Breast epithelium (tissue), 3 donors: ENCODE results near the gene PTPN21.

Experiments used
- POLR2A ChIP-seq: fragments of 450-650 bp; IDR thresholded peaks from one replicate; pipeline ENCODE4 v1.6.1; 2016; ENCODE audit warnings: antibody characterized with exemption, mild to moderate bottlenecking, moderate library complexity
- POLR2AphosphoS5 ChIP-seq, 3 donors: sonication (generic); formaldehyde crosslinking; IDR thresholded peaks; one replicate each; pipeline ENCODE4 v1.6.1; 2017; ENCODE audit warnings: antibody characterized with exemption in 3 of 3
- TF ChIP-seq, protein P1 (sequence below), 3 donors: fragments of 450-650 bp; IDR thresholded peaks; one replicate each; pipeline ENCODE4 v1.5.1; 2016 to 2017; ENCODE audit warnings: antibody characterized with exemption in 3 of 3, mild to moderate bottlenecking in 3 of 3, moderate library complexity in 3 of 3

DNA sequence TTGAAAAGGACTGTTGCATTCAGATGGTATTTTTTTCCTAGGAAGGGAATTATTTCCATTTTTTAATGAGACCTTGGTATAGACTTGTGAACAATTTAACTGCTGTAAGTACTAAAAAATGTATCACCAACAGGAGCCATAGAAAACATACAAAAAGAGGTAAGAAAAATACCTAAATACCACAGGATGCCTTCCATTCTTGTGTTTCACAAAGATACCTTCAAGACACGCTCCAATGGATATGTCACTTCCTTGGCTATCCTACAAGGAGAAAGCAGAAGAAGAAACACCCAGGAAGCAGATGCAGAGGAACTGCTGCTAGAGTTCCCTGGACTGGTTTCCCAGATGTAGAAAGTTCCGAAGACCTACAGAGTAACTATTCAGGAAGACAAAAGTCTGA lies 54.2 kb downstream of the PTPN21 start:
- TF ChIP-seq, protein P1, sequence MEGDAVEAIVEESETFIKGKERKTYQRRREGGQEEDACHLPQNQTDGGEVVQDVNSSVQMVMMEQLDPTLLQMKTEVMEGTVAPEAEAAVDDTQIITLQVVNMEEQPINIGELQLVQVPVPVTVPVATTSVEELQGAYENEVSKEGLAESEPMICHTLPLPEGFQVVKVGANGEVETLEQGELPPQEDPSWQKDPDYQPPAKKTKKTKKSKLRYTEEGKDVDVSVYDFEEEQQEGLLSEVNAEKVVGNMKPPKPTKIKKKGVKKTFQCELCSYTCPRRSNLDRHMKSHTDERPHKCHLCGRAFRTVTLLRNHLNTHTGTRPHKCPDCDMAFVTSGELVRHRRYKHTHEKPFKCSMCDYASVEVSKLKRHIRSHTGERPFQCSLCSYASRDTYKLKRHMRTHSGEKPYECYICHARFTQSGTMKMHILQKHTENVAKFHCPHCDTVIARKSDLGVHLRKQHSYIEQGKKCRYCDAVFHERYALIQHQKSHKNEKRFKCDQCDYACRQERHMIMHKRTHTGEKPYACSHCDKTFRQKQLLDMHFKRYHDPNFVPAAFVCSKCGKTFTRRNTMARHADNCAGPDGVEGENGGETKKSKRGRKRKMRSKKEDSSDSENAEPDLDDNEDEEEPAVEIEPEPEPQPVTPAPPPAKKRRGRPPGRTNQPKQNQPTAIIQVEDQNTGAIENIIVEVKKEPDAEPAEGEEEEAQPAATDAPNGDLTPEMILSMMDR (IDR thresholded peaks at IDR 0.05): no peak
- TF ChIP-seq POLR2A (no peak), POLR2AphosphoS5 (IDR thresholded peaks at IDR 0.05) (no peak)
